ENCODE measurements around the gene CCDC110. TPM values are rescaled to one million over a fixed set of nuclear protein-coding genes. Genes with fewer than 3 reads are reported as not detected.

The CCDC110 gene
- total and polyA plus RNA-seq, 2 of the 13 experiments (the other 11 are each of a cell fraction or from before 2014, with no cell fraction given): not detected

DNA sequence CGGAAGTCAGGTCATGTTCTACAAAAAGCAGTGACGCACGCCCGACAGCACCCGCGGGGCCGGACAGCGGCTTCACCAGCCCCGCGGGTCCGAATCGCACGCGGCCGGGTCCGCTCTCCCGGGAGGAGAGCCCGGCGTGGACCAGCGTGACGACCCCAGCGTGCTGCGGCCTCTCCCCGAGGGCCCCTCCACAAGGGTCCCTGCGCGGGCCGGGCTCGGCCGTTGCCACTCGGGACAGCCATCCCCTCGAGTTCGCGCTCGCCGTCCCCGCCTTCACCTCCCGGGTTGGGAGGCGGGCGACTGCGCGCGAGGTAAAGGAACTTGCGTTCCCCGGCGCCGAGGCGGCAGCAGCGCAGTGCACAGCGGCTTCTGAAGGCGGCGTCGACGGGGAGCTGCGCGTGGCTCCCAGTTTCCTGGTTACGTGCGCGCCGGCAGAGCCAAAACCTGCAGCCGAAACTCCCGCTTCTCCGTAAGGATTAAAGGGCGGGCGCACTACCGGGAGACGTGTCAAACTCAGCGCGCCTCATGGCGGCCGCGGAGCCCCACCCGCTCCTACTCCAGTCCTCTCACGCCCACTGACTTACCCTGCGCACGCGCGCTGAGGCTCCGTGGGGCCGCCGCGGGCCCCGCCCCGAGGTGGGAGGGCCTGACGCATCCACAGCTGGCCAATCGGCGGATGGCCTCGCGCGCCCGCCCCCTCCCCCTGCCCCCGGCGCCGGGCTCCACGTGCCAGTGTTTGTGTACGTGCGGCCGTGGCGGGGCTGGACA lies 75.4 kb downstream of the CCDC110 start (continued):
- TF ChIP-seq ZNF503 (CRISPR knock-in tag; IDR thresholded peaks at IDR 0.05): peak; percentile 82
- 0 out of 2 replicates have a peak, but pooled peaks have one; percentile 82 for TF ChIP-seq GFI1 (CRISPR knock-in tag; IDR thresholded peaks at IDR 0.05; ENCODE audit: borderline replicate concordance)
- peak; percentile 82; the same call in 1 of the 2 replicates for TF ChIP-seq KAT8 (CRISPR knock-in tag; IDR thresholded peaks at IDR 0.05)
- no peak for TF ChIP-seq CREB1 (IDR thresholded peaks at IDR 0.05)
- no peak; the same call in 1 of the 2 replicates for TF ChIP-seq CREB1 (CRISPR knock-in tag; IDR thresholded peaks at IDR 0.05)
- no peak for TF ChIP-seq TBL1XR1 (IDR thresholded peaks at IDR 0.05; ENCODE audit: borderline replicate concordance, low read length, partially characterized antibody)
- peak; percentile 98 for TF ChIP-seq CCDC6 (CRISPR knock-in tag; IDR thresholded peaks at IDR 0.05)
- 0 out of 2 replicates have a peak, but pooled peaks have one; percentile 7 for TF ChIP-seq ZNF549 (CRISPR knock-in tag; IDR thresholded peaks at IDR 0.05)
- no peak for TF ChIP-seq TAF15 (IDR thresholded peaks at IDR 0.05; ENCODE audit: low read depth, low read length, poor library complexity, severe bottlenecking)
- peak; percentile 98 for TF ChIP-seq ZNF274 (CRISPR knock-in tag; IDR thresholded peaks at IDR 0.05)
- peak; percentile 97 for TF ChIP-seq ZNF891 (CRISPR knock-in tag; IDR thresholded peaks at IDR 0.05)
- TF ChIP-seq MAF1 (CRISPR knock-in tag; IDR thresholded peaks at IDR 0.05; ENCODE audit: borderline replicate concordance): peak; percentile 94; the same call in 1 of the 2 replicates
- no peak for TF ChIP-seq PCBP1 (IDR thresholded peaks at IDR 0.05; ENCODE audit: borderline replicate concordance, low read depth, low read length)
- TF ChIP-seq KDM1A (CRISPR knock-in tag; IDR thresholded peaks at IDR 0.05): no peak
- peak; percentile 93; the same call in 1 of the 2 replicates for TF ChIP-seq ZSCAN9 (CRISPR knock-in tag; IDR thresholded peaks at IDR 0.05; ENCODE audit: borderline replicate concordance)
- peak; percentile 75; the same call in 1 of the 2 replicates for TF ChIP-seq ZNF788 (CRISPR knock-in tag; IDR thresholded peaks at IDR 0.05; ENCODE audit: borderline replicate concordance)
- TF ChIP-seq SP4 (CRISPR knock-in tag; IDR thresholded peaks at IDR 0.05): peak; percentile 92
- peak; percentile 99 for TF ChIP-seq ZNF687 (CRISPR knock-in tag; IDR thresholded peaks at IDR 0.05)
- TF ChIP-seq ZKSCAN1 (IDR thresholded peaks at IDR 0.05; ENCODE audit: low read length): no peak
- peak; percentile 90; the same call in 1 of the 2 replicates for TF ChIP-seq ZNF333 (CRISPR knock-in tag; IDR thresholded peaks at IDR 0.05; ENCODE audit: borderline replicate concordance)
- no peak for TF ChIP-seq KAT2B (IDR thresholded peaks at IDR 0.05; ENCODE audit: borderline replicate concordance, low read depth, low read length)
- peak; percentile 93 for TF ChIP-seq HNRNPLL (IDR thresholded peaks at IDR 0.05; ENCODE audit: low read depth, low read length, poor library complexity, severe bottlenecking)
- TF ChIP-seq HES4 (CRISPR knock-in tag; IDR thresholded peaks at IDR 0.05; ENCODE audit: borderline replicate concordance): peak; percentile 97
- TF ChIP-seq, protein P1, sequence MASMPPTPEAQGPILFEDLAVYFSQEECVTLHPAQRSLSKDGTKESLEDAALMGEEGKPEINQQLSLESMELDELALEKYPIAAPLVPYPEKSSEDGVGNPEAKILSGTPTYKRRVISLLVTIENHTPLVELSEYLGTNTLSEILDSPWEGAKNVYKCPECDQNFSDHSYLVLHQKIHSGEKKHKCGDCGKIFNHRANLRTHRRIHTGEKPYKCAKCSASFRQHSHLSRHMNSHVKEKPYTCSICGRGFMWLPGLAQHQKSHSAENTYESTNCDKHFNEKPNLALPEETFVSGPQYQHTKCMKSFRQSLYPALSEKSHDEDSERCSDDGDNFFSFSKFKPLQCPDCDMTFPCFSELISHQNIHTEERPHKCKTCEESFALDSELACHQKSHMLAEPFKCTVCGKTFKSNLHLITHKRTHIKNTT (CRISPR knock-in tag; IDR thresholded peaks at IDR 0.05): no peak
